T-helper 17 cell (primary cell): ENCODE measurements around the gene CEP85. TPM values are rescaled to one million over a fixed set of nuclear protein-coding genes. Genes with fewer than 3 reads are reported as not detected.

Source experiments
- total RNA-seq, 4 donors: library from RNA in 2 of 4; stranded (reverse) in 2 of 4; gene quantifications; one replicate each; pipeline ENCODE4 v1.2.3 and lab custom pipeline; 2022 to 2026

The CEP85 gene
- total RNA-seq, 2 donors from 2014 or later = 12.5 to 14.3 TPM

Other genes with a start within 250 kb of the CEP85 start
- gene PAFAH2, start 236.1 kb upstream of the CEP85 start, total RNA-seq = 1 to 10 TPM; 4.9 to 6.9 TPM
- gene EXTL1, start 212.4 kb upstream of the CEP85 start, total RNA-seq = not detected
- not detected for gene SLC30A2, start 188.1 kb upstream of the CEP85 start, total RNA-seq
- not detected for gene TRIM63, start 166.6 kb upstream of the CEP85 start, total RNA-seq
- 1 to 10 TPM; 6.8 to 7.6 TPM for gene PDIK1L, start 122.4 kb upstream of the CEP85 start, total RNA-seq
- gene FAM110D, start 75.1 kb upstream of the CEP85 start, total RNA-seq = not detected
- gene C1orf232, start 65.2 kb upstream of the CEP85 start, total RNA-seq = not detected
- gene ZNF593, start 64.3 kb upstream of the CEP85 start, total RNA-seq = 10 to 100 TPM; 15.6 to 15.9 TPM
- not detected for gene ZNF593OS, start 62.4 kb upstream of the CEP85 start, total RNA-seq
- 1 to 10 TPM; 3.8 to 5.4 TPM for gene CNKSR1, start 56.7 kb upstream of the CEP85 start, total RNA-seq
- gene CATSPER4, start 43.6 kb upstream of the CEP85 start, total RNA-seq = not detected
- gene SH3BGRL3, start 45.9 kb downstream of the CEP85 start, total RNA-seq = 100 to 1,000 TPM; 361 to 435 TPM
- 10 to 100 TPM; 44.6 to 45.1 TPM for gene UBXN11, start 72.4 kb downstream of the CEP85 start, total RNA-seq
- 1,000 to 10,000 TPM; 1,152 to 1,411 TPM for gene CD52, start 83.8 kb downstream of the CEP85 start, total RNA-seq
- gene CRYBG2, start 119.9 kb downstream of the CEP85 start, total RNA-seq = 1 to 10 TPM; 1.2 to 2.9 TPM
- gene ZNF683, start 138.6 kb downstream of the CEP85 start, total RNA-seq = not detected
- gene LIN28A, start 176.6 kb downstream of the CEP85 start, total RNA-seq = not detected
- gene DHDDS, start 198.1 kb downstream of the CEP85 start, total RNA-seq = 10 to 100 TPM; 32.4 to 38.8 TPM
- gene HMGN2, start 238.2 kb downstream of the CEP85 start, total RNA-seq = 100 to 1,000 TPM; 271 to 276 TPM